ENCODE results near the gene MME.

Gene MME

DNA sequence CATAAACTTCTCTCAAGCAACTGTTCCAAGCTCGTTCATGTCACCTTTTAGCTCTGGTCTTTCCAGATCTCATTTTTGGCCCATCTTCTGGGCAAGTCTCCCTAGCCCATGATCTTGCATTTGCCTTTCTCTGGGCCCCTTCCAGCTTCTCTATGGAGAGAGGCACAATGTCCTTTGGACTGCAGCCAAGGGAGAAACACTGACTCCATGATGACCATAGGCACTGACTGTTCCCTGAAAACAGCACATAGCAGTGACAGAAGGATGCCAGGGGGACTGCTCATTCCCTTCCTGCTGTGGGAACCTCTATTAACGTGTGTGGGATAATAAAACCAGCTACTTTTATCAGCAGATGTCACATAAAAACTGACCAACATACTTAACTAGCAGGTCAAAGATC, 153.1 kb downstream of the MME start:
- peak overlapping the region; percentile 76 for H3K27ac Mint-ChIP-seq

More for the DNA sequence above, 153.1 kb downstream of the MME start:
- no peaks in the 10 kb centered on the region for H3K36me3 Mint-ChIP-seq (ENCODE audit: low read depth)
- H3K4me3 Mint-ChIP-seq: no peak overlapping the region
- H3K27me3 Mint-ChIP-seq (ENCODE audit: low read depth, poor library complexity): no peaks in the 10 kb centered on the region
- H3K9me3 Mint-ChIP-seq: peaks cover 9% of the 10 kb centered on the region
- H3K4me1 Mint-ChIP-seq: peaks cover 4% of the 10 kb centered on the region
- DNase-seq: no peak
- TF ChIP-seq, protein P1, sequence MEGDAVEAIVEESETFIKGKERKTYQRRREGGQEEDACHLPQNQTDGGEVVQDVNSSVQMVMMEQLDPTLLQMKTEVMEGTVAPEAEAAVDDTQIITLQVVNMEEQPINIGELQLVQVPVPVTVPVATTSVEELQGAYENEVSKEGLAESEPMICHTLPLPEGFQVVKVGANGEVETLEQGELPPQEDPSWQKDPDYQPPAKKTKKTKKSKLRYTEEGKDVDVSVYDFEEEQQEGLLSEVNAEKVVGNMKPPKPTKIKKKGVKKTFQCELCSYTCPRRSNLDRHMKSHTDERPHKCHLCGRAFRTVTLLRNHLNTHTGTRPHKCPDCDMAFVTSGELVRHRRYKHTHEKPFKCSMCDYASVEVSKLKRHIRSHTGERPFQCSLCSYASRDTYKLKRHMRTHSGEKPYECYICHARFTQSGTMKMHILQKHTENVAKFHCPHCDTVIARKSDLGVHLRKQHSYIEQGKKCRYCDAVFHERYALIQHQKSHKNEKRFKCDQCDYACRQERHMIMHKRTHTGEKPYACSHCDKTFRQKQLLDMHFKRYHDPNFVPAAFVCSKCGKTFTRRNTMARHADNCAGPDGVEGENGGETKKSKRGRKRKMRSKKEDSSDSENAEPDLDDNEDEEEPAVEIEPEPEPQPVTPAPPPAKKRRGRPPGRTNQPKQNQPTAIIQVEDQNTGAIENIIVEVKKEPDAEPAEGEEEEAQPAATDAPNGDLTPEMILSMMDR (IDR thresholded peaks at IDR 0.05): no peak
